Femur (tissue), 1 donor: ENCODE data around the gene HRH2.
"Not testable (repeated sequence)": the region's sequence is repeated elsewhere in the genome, so short reads cannot be mapped to it uniquely, and the experiment has no call there.

Experiments used
- DNase-seq: peaks from one replicate; pipeline ENCODE4 v3.0.0-alpha.2; 2017

The HRH2 gene

DNA sequence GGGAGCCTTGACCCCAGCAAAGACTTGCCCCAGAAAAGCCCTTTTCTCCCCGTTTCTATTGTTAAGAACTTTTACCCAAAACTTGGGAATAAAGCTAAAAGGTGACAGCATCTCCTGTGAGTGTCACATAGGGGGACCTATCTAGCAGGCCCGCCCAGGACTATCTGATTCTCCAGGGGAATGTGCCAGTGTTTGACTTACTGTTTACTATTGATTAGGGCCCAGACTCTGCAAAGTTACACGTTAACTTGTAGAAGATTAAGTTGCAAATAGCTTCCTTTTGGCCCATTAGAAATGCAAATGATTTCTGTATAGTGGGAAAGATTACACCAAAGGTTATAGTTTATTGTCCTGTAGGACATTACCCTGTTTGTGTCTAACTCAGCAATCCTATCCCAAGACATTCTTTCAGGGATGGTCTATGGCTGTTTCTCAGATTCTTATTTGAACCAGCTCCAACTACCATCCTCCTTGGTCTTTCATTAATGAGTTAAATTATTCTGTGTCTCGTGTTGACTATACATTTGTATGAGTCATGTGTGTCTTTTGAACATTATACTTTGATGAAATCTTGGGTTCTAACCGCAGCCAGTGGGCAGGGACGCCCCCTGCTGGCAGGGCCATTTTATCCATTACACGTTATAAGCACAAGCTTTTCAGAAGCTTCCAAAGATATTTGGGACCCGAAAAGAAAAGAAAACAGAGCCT, 60.7 kb downstream of the HRH2 start:
- no peak for DNase-seq

DNA sequence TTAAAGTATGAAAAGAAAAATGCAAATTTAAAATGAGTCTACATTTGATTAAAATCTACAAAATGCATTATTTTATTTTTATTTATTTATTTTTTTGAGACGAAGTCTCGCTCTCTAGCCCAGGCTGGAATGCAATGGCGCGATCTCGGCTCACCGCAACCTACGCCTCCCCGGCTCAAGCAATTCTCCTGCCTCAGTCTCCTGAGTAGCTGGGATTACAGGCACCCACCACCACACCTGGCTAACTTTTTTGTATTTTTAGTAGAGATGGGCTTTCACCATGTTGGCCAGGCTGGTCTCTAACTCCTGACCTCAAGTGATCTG, 61.2 kb downstream of the HRH2 start:
- not testable (repeated sequence) for DNase-seq

DNA sequence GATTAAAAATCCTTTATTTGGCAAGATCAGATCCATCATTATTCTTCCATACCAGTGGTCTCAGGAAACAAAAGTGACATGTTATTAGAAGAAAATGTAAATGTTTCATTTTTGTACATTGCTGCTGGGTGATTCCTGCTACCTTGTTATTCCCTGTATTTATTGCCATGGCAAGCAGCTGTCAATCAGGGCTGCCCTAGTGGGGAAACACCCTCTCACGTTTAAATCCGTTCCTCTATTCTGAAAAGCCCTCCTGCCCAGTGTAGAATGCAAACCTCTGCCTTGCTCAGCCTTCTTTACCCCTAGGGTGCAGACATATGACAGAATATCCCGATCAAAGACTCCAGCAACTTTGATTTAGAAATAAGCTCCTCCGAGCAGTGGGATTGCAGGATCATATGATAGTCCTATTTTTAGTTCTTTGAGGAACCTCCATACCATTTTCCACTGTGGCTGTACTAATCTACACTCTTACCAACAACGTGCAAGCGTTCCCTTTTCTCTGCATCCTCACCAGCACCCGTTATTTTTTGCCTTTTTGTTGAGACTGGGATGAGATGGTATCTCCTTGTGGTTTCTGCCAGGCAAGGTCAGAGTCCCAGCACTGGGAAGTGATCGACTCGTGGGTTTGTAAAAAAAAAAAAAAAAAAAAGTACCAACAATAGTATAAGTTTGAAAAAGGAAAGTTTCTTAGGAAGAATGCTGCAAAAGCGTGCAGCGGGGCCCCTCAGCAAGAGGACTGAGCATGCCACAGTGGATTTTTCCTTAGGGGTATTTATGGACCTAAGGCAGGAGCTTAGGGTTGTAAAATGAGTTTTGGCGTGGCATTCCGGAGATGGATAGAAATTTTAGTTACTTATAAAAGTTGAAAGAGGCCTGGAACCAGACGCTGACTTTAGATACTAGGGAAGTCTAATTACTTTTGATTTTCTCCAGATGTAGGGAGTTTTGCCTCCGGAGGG, 66.7 kb downstream of the HRH2 start:
- DNase-seq = no peak

DNA sequence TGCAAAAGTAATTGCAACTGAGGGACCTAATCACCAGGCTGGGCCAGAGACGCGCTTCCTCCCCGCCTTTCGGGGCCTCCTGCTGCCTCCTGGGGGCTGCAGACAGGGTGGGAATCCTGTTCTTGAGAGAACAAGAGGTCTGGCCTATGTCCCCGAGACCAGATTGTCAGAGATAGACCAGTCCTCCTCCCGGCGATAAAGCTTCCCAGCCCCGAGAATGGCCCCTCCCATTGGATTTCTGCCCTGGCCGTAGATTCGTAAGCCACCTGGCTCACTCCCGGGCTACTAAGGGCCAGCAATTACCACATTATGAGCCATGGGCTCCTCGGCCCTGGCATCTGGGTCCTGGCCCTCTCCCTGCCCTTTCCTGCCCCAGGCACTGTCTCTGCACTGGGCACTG, 70.4 kb downstream of the HRH2 start:
- no peak for DNase-seq

DNA sequence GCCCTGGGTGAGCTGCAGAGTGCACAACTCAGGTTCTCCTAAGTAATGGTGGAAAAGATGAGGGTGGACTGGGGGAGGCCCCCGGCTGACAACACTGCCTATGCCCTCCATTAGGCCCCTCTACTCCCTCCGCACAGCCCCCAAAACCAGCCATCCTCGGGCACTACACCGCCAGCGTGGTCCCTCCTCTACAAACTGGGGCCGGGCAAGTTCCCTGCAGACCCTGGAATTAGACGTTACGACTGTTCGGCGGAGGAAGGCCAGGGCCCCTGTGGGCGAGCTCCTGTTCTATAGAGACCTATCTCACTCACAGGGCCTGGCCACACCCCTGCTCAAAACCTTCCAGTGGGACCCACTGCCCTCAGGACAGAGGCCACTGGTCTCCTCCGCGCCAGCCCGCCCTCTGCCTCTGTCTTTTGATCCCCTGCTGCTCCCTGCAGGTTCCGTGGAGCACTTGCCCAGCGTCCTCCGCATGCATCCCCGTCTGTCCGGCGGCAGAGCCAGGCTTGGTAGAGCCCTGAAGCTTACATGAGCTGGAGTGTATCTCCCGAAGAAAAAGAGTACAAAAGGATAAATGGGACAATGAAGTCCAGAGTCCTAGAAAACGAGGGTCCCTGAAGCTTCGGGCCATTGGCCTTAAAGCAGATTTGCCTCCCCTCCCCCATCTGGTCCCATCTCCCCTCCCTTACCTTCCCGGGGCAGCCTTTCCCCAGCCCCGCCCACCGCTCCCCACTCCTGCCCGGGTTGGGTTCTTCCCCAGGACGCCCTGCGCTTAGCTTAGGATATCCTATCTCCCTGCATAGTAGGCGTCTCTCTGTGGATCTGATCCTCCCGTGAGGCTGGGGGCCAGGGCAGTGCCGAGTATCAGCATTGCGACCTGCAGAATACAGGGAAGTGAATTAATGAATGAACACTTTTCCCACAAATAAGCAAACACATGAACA, 71.3 kb downstream of the HRH2 start:
- peak; percentile 27 for DNase-seq

DNA sequence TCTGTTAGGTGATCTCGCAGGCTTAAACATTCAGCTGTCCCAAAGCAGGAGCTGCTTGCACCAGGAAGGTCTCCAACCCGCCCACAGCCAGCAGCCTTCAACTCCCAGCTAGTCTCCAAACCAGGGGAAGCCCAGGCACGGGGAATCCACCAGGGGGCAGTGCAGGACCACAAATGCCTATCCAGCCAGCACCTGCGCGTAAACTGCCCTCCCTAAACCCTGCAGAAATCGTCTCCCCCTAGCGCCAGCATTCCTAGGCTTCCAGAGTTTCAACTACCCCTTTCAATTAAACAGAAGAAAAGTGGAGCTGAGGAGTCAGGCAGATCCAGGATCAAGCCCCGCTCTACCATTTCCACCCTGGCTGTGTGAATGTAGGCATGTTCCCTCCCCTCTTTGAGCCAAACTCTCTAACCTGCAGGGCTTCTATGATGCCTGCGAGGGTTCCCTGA, 72.0 kb downstream of the HRH2 start:
- peak; percentile 94 for DNase-seq

DNA sequence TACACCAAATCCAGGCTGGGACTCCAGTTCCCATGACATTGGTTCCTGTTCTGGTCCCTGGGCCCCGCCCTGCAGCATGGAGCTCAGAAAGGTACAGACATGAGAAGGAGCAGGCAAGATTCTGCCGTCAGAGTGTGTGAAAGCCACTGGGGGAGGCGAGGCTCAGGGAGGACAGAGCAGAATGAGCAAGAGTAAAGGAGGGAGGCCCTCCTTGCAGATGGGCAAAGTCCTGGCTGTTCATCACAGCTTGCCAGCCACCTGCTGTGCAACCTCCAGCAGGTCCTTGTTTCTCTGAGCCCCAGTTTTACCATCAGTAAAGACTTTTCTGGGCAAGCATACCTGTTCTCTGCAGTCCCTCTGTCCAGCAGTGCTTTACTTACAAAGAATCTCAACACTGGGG, 73.3 kb downstream of the HRH2 start:
- DNase-seq = no peak

DNA sequence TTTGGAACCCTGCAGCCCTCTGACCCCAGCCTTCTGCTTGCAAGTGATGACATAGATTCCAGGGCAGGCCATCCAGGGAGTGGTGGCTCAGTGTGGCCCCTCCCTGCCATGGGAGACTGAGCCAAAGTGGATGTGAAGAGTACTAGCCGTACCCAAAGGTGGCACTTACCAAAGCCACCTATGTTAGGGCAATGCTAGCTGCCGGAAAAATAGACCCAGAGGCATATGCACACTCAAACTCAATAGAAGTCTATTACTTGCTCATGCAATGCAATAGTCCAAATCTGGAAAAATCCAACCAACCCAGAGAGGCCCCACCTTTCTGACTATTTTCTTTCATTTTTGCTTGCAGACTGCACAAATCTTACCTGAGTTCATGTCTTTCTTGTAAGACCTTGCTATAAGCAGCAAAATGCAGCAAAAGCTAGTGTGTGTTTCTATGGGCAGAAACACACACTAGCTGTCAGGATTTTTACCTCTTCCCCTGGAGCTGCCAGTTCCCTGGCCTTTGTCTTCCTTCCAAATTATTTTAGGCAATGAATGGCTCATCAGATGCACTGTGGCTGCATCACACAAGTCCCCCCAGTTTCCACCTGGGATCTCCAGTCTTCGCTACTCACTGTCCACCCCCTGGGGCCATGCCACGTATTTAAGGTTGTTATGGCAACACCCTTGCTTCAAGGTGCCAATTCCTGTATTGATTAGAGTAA, 74.0 kb downstream of the HRH2 start:
- DNase-seq = no peak

DNA sequence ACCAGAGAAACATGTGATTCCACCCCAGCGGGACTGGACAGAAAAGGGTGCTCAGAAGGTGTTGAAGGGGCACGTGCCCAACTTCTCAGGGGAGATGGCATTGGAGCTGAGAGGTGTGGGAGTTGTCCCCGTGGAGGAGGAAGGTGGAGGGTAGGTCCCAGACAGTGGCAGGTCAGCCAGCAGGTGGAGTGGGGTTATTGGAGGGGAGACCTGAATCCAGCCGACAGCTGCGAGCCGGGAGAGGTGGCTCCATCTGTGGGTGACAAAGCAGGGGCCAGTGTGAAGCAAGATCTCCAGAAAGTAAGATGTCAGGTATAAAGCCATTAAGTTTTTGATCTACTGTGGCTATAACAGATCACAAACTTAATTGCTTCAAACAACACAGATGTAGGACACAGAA, 75.1 kb downstream of the HRH2 start:
- no peak for DNase-seq

DNA sequence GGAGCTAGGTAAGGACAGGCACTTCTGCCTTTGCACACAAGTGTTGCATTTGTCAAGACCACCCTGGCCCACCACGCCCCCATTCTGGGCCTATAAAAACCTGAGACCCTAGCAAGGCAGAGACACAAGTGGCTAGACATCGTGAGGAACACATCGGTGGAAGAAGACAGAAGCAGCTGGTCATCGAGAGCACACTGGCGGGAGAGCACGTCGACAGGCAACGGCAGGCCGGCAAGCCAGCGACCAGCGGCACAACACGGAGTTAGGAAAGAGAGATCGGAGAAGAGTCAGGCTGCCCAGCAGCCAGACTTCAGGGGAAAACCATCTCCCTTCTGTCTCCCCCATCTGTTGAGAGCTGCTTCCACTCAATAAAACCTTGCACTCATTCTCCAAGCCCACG, 76.1 kb downstream of the HRH2 start:
- DNase-seq = no peak

DNA sequence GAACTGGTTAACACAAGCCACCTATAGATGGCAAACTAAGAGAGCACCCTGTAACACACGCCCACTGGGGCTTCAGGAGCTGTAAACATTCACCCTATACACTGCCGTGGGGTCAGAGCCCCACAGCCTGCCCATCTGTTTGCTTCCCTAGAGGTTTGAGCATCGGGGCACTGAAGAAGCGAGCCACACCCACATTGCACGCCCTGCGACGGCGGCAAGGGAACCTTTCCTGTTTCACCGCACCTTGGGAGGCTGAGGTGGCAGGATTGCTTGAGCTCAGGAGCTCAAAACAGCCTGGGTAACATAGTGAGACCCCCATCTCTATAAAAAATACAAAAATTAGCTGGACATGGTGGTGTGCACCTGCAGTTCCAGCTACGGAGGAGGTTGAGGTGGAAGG, 76.6 kb downstream of the HRH2 start:
- DNase-seq = no peak

DNA sequence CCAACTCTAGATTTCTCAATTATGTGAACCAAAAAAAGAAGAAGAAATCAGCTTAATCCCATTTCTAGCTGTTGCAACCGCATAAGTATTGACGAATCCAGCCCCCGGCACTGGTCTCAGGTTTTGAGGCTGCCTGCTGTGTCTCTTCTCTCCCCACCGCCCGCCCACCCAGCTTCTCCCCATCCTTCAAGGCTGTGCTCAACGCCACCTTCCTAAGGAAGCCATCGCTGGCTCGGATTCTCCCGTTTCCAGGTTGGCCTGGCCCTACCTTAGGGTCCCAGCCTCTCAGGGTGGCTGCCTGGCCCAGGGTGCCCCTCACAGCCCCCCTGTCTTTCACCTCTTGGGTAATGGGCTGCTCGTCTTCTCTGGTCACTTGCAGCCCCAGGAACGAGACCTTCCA, 77.8 kb downstream of the HRH2 start:
- no peak for DNase-seq

DNA sequence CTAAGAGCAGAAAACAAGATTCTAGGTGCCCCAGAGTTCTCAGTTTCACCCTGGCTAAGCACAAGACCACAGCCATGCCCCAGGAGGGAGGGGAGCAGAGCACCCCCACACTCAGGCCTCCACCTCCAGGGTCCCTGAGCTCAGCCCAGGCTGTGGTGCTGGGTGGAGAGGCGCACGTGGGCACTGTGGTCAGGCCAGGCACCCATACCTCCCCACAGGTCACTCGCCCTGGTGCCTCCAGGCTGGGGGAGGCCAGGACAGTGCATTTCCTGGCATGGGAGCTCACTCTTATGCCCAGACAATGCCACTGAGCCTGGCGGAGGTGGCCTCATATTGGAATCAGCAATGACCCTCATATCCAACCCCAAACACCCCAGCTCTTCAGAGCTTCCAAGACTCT, 78.8 kb downstream of the HRH2 start:
- DNase-seq = no peak

DNA sequence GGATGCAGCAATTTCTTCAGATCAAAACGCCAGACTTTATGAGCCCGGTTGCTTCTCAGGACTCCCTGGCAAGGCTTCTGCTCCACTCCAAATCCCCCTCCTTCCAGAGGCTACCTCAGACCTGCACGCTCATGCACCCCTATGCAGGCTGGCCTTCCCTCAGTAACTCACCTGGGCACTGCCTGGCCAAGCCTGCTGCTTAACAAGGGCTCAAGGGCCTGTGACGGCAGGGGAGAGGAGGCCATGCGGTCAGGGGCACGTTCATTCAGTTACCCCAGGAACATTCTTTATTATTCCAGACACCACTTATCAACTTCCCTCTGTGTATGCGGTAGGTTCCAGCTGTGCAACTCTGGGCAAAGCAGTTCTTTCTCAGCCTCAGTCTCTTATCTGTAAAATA, 79.6 kb downstream of the HRH2 start:
- DNase-seq = no peak

DNA sequence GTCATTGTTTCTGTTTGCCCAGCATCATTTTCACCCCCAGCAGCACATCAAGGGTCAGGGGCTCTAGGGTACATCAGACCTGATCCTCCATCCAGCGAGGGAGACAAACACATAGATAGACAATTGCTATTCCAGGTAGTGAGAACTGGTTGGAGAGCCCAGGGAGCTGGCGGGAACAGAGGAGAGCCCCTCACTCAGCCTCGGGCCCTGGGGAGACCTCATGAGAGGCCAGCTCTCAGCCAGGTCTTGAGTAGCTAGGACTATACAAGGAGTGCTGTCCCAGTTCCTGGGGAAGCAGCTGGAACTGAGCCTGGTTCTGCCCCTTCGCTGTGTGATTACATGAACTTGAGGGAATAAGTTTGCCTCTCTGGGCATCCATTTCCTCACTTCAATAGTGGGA, 80.3 kb downstream of the HRH2 start:
- no peak for DNase-seq

DNA sequence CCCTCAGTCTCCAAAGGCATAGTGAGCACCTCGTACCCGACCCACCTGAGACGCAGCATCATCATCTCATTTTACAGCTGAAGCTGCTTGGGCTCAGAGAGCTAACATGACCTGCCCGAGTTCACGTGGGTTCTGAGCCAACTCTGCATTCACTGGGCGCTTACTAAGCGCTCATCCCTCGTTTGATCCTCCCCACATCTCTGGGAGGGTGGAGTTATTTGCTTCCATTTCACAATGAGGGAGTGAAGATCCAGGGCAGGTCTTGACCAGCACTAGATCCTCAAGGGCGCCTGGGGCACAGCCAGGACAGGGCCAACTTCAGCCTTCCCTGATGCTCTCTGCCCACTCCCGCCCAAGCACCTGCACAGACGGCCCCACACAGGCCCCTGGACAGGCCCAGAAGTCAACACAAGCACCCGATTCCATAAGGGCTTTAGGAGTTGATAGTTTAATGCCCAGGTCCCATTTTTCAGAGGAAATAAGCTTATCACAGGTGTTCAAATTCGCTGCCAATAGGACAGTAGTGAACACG, 80.8 kb downstream of the HRH2 start:
- no peak for DNase-seq

DNA sequence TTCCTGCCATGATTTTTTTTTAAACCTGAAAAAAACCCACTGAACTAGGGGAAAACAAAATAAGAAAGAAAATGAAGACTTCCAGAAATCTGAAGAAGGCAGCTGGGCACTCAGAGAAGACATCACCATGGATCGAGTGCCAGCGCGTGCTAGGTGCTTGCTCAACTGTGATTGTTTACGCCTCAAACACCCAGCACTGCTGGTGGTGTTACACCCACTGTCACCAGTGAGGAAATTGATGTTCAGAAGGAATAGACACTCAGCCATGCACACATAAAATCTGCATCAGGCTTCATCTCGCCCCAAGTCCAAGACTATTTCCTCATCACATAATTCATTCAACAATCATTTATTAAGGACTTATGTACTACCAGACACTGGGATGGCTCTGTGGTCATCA, 82.1 kb downstream of the HRH2 start:
- no peak for DNase-seq

DNA sequence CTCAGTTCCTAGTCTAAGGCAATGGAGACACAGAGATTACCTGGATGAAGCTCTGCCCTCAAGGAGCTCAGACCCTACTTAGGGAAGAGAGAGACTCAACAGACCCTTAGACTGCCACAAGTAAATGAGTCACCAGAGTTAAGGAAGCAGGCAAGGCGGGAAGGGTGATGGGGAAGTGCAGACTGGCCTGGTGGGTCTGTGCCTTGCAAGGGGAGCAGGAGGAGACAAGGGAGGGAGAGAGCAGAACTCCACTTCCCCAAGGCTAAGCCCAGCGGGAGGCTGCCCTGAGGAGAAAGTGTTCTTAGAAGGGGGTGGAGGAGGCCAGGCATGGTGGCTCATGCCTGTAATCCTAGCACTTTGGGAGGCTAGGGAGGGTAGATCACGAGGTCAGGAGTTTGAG, 83.7 kb downstream of the HRH2 start:
- no peak for DNase-seq

DNA sequence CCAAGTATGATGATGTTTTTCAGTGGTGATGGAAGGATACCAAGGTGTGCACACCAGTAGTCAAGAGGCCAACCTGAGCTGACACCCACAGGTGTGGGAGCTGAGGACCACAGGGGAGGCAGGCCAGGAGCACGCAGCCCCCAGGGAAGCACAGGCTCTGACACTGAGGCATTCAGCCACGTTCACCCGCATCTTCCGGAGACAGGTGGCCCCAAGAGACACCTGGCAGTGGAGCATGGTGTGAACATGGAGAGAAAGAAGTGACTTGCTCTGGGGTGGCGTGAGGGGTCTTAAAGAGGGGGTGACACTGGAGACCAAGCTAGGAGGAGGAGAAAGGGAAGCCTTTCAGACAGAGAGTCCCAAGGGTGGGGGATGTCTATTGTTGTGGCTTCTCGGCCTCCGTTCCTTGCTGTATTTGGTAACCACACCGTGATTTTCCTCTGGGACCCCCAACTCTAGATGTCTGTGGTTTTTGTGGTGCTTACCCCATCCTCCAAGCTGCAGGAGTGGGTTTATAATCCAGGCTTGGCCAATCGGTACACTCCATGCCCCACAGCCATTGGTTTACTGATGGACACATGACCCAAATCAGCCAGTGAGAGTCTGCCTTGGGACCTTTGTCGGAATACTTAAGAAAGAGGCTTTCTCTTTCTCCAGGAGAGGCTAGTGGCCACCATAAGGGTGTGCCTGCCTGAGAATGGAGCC, 84.6 kb downstream of the HRH2 start:
- no peak for DNase-seq

DNA sequence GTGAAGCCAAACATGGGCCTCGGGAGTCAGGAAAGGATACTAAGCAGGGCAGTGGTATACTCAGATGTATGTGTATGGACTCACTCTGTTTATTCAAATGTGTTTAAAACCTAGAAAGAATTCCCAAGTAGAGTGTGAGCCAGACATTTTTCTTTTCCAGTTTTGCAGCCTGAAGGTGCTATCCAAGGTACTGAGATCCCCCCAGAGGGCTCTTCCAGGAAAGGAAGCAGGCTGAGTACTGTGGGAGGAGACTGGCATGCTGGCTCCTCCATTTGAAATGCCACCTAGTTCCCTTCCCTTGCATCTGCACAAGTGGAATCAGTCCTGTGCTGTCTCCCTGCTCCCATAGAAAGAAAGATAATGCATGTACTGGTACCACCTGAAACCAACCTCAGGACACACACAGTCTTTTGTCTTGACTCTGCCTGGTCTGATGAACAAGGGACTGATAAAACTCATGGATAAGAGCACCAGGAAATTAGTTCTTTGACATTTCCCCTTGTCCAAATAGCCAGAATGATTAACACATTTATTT, 85.9 kb downstream of the HRH2 start:
- no peak for DNase-seq

DNA sequence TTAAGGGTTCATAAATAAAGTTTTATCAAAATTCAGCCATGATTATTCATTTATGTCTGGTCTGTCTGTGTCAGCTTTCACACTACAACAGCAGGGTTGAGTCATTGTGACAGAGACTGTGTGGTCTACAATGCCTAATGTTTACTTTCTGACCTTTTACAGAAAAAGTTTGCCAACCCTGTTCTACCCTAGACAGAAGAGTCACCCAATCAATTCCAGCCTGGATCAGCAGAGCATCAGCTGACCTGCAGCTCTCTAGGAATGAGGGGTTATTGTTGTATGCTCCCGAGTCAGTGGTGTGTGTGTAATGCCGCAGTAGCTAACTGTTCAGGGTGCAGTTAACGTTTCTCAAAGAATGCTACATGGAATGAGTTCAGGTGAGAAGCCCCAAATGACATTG, 87.3 kb downstream of the HRH2 start:
- no peak for DNase-seq
